HL-60/S4 treated with phorbol 12-myristate 13-acetate at 8.2 ng/mL for 4 days and 3 days (cell line): Measurements from ENCODE around the gene TRIP6.

ENCODE experiments used
- in situ Hi-C: fragments of 300-500 bp; cut with MboI; formaldehyde crosslinking; loops from 2 replicates; pipeline ENCODE4 v1.15.0; 2022; ENCODE audit warnings: low sequenced_read_pairs

The TRIP6 gene

DNA sequence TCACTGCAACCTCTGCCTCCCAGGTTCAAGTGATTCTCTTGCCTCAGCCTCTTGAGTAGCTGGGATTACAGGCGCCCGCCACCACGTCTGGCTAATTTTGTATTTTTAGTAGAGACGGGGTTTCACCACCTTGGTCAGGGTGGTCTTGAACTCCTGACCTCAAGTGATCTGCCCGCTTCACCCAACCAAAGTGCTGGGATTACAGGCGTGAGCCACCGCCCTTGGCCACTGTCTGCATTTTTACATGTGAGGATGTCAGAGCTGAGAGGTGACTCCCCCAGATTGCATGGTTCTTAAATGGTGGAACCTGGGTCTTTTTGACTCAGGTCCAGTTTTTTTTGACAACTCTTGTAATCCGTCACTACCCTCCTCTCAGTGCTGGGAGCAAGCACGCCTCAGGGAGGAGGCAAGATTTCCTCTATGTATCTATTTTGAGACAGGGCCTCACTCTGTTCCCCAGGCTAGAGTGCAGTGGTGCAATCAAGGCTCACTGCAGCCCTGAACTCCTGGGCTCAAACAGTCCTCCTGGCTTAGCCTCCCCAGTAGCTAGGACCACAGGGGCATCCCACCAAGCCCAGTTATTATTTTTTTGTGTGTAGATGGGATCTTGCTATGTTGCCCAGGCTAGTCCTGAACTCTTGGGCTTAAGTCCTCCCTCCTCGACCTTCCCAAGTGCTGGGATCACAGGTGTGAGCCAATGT is 6.6 kb downstream of the TRIP6 start:
- in situ Hi-C loops = no loop called here

DNA sequence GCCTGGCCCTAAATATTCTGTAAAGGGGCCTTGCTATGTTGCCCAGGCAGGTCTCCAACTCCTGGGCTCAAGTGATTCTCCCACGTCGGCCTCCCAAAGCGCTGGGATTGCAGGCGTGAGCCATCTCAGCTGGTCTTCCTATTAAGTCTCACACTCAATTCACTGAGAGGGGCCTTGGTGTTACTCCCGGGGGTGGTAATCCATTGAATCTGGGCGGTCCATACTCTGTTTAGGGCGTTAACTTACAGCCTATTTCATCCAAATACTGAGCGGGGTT is 7.1 kb downstream of the TRIP6 start:
- in situ Hi-C loops = no loop called here

DNA sequence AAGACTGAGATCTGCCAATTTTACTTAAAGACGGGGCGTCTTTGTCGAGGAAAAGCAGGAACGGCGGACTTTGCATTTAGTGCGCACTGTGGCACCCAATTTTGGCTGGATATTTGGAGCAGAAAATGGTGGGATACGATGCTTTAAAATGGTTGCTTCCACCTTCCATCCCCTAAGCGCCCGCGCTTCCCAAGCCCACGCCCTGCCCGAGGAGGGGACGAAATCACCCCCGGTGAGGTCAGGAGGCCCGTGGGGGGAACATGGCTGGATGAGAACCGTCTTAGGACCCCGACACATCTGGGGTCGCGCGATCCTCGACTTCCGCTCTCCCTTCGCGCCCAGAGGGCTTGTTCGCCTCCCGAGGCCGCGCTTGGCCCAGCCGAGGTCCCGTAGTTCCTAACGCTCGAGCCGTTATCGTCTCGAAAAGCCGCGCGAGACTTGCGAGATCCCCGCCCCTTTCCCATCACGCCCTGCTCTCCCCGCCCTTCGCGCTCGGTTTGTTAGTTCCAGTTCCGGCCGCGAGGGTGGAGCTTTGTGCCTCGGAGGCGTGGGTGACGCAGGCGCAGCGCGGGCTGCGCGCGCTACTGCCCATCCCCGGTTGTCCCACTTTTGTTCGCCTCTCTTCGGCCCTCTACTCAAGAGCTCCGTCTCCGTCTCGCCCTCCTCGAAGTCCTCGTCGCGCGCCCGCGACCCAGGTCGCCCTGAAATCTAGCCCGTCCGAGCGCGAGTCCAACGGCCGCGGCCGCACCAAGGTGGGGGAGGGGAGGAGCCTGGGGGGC is 7.6 kb downstream of the TRIP6 start, which contains the start of gene SRRT:
Gene SRRT, plus strand, starts transcription at position 527 of the 779 bp plus-strand sequence. CDS start 488 bp downstream, outside the sequence.
- in situ Hi-C loops = loop anchor here (25.0 kb wide), 1 partner anchor 413 kb away; no protein-coding TSS in a partner anchor

DNA sequence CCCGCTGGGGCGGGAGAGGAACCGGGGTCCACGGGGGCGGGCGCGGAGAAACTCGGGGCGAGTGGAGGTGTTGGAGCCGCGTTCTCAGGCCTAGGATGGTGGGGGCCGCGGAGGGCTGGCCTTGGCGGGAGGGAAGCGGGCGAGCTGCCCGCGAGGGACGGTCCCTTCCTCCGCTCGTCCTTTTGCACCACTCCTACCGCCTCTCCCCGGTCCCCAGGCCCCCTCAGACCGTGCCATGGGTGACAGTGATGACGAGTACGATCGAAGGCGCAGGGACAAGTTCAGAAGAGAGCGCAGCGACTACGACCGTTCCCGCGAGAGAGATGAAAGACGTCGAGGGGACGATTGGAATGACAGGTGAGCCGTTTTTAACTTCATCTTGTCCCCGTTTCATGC is 8.2 kb downstream of the TRIP6 start:
- in situ Hi-C loops = loop anchor here (25.0 kb wide), 1 partner anchor 412 kb away; no protein-coding TSS in a partner anchor

DNA sequence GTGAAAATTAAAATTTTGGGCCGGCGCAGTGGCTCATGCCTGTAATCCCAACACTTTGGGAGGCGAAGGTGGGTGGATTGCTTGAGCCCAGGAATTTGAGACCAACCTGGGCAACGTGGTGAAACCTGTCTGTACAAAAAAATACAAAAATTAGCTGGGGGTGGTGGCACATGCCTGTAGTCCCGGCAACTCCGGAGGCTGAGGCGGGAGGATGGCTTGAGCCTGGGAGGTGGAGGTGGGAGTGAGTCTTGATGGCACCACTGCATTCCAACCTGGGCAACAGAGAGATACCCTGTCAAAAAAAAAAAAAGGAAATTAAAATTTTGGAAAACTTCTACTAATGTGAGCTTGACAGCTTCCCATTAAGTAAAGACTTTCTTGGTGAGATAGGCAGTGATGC is 10.8 kb downstream of the TRIP6 start:
- in situ Hi-C loops = loop anchor here (25.0 kb wide), 1 partner anchor 409 kb away; no protein-coding TSS in a partner anchor

DNA sequence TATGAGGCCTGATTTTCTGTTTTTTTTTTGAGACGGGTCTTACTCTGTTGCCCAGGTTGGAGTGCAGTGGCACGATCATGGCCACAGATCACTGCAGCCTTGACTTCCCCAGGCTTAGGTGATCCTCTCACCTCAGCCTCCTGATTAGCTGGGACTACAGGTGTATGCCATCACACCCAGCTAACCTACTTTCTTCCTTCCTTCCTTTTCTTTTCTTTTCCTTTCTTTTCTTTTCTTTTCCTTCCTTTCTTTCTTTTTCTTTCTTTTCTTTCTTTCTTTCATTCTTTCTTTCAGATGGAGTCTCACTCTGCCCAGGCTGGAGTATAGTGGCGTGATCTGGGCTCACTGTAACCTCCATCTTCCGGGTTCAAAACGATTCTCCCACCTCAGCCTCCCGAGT is 11.5 kb downstream of the TRIP6 start:
- in situ Hi-C loops = loop anchor here (25.0 kb wide), 1 partner anchor 409 kb away; no protein-coding TSS in a partner anchor

DNA sequence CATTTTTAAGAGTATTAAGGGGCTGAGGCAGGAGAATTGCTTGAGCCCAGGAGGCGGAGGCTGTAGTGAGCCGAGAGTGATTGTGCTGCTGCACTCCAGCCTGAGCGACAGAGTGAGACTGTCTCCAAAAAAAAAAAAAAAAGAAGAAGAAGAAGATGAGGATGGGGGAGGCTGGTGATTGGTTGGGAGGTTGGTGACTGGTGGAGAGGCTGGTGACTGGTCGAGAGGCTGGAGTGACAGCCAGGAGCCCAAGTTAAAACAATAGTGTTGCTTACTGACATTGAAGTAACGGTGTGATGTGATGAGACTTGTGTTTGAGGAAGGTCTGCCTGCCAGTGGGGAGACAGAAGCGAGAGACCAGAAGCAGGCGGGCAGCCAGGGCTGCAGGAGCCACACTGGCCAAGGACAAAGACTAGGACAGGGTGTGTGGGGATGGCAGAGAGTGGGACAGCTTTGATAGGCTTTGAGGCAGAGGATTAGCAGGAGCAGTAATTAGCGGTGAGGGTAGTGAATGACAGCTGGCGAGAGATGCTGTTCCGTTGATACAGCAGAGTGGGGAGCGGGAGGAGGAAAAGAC is 12.6 kb downstream of the TRIP6 start:
- in situ Hi-C loops = loop anchor here (25.0 kb wide), 1 partner anchor 408 kb away; no protein-coding TSS in a partner anchor

DNA sequence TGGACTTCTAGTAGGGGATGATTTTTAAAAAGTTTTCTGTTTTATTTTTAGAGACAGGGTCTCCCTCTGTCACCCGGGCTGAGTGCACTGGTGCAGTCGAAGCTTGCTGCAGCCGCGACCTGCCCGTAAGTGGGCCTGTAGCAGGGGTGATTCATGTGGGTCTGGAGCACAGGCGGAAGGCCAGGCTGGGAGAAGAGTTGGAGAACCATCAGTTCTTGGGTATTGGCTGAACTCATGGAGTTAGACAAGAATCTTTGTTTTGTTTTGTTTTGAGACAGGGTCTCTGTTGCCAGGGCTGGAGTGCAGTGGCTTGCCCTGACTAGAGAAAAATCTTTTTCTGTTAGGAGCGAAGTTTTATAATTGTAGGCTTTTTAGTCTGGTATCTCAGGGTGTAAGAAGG is 13.5 kb downstream of the TRIP6 start:
- in situ Hi-C loops = loop anchor here (25.0 kb wide), 1 partner anchor 407 kb away; no protein-coding TSS in a partner anchor

DNA sequence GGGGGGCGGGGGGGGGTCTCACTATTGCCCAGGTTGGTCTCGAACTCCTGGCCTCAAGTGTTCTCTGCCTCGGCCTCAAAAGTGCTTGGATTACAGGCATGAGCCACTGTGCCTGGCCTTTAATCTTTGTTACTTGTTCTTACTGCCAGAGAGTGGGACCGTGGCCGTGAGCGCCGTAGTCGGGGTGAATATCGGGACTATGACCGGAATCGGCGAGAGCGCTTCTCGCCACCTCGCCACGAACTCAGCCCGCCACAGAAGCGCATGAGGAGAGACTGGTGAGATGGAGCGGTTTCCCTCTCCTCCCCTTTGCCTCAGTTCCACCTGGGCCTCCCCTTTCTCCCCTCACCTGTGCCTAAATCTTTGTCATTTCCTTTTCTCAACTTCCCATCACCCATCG is 13.9 kb downstream of the TRIP6 start:
- in situ Hi-C loops = loop anchor here (25.0 kb wide), 1 partner anchor 406 kb away; no protein-coding TSS in a partner anchor

DNA sequence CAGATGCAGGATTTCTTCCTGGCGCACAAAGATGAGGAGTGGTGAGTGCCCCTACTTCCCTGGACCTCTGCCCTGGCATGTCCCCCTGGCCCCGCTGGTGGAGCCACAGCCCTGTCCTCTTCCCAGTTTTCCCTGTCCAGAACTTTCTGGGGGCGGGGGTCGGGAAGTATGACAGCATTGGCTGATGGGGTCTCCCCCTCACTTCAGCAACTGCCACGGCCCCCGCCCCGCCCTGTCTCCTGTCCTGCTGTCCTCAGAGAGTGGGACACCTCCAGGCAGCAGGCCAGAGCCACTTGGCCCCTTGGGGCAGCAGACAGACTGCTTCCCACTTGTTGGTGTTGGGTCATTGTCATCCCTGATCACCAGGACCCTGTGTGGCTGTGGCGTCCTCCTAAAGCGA is 15.0 kb downstream of the TRIP6 start:
- in situ Hi-C loops = loop anchor here (25.0 kb wide), 1 partner anchor 405 kb away; no protein-coding TSS in a partner anchor

DNA sequence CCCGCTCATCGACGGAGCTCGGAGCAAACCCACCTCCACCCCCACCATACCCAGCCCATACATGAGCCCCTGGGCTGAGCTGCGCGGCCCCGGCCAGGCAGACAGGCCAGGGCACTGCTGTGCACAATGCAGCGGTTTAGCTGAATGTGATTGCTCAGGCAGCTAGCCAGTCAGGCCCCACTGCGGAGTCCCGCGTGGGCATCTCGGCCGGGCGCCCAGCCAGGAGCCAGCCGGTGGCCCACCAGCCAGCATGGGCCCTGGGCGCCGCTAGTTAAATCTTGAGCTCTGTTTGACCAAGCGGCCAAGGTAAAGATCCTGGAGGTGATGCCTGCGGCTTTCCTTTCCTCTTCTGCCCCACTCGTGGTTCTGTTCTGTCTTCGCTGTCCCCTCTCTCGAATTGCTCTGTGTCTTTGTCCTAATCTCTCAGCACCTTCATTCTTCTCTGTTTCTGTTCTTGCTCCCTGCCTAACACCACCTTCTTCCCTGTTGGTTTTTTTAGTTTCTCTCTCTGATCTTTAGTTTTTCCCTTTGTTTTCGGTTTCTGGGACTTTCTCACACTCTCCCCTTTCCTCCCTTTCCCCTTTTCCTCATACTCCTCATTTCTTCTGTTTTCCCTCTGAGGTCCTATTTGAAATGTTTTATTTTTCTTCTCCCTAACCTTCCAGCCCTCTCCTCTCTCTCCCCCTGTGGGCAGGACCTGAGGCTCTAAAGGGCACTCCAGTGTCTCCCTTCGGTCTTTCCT is 15.8 kb downstream of the TRIP6 start:
- in situ Hi-C loops = loop anchor here (25.0 kb wide), 1 partner anchor 404 kb away; no protein-coding TSS in a partner anchor

DNA sequence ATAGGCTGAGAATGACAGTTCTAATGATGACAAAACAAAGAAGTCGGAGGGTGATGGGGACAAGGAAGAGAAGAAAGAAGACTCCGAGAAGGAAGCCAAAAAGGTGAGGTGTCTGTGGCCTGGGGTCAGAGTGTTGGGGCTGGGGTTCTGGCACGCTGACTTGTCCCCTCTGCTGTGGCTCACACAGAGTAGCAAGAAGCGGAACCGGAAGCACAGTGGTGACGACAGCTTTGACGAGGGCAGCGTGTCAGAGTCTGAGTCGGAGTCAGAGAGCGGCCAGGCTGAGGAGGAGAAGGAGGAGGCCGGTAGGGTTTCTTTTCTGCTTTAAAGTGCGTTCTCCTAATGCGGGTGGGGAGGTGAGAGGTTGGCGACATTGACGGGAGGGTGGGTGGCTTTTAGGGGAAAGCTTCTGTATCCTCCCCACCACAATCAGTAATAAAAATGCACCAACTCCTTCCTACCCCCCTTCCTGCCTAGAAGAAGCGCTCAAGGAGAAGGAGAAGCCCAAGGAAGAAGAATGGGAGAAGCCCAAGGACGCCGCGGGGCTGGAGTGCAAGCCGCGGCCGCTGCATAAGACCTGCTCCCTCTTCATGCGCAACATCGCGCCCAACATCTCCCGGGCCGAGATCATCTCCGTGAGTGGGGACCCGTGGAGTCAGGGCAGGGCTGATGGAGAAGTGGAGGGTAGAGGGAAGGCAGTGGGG is 17.7 kb downstream of the TRIP6 start:
- in situ Hi-C loops = loop anchor here (25.0 kb wide), 1 partner anchor 402 kb away; no protein-coding TSS in a partner anchor

DNA sequence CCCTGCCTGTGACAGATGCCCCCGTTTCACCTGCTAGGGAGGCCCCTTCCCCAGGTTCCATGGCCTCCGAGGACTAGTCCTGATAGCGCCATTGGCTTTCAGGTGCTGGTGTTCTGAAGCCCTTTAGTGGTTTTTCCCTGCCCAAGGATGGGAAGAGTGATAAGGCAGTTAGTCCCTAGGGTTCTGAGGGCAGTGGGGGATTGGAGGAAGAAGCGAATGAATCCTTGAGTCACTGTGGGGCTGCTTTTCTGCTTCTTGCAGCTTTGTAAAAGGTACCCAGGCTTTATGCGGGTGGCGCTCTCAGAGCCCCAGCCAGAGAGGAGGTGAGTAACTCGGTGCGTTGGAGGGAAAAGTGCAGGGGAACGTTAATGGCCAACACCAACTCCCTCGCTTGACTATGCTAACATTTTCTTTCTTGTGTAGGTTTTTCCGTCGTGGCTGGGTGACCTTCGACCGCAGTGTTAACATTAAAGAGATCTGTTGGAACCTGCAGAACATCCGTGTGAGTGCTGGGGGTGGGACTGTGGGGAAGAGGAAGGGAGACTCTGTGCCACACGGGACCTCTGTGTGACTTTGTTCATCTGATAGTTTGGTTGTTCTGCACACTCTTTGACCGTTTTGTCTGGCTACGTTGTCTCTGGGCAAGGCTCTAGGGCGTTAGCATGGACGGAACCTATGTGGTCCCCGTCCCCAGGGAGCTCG is 18.4 kb downstream of the TRIP6 start:
- in situ Hi-C loops = loop anchor here (25.0 kb wide), 1 partner anchor 402 kb away; no protein-coding TSS in a partner anchor

DNA sequence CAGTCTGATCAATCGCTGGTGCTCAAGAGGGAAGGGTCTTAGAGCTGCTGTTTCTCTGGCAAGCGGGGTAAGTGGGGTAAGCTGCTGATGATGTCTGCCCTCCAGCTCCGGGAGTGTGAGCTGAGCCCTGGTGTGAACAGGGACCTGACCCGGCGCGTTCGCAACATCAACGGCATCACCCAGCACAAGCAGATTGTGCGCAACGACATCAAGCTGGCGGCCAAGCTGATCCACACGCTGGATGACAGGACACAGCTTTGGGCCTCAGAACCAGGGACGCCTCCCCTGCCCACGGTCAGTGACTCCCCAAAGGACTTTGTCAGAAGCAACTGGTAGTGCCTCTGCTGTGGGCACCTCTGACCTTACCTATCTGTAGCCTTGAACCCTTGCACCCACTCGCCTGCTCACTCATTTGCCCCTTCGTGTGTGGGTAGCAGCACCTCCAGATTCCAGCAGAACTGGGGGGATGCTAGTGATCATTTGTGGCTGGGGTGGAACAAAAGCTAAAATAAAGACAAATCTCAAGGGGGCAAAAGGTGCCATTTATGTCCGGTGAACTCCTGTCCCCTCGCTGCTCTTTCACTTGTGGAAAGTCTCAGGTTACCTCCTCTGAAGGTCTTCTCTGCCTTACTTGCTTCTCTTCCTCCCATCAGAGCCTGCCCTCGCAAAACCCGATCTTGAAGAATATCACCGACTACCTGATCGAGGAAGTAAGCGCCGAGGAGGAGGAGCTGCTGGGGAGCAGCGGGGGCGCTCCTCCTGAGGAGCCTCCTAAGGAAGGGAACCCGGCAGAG is 19.2 kb downstream of the TRIP6 start:
- in situ Hi-C loops = loop anchor here (25.0 kb wide), 1 partner anchor 401 kb away; no protein-coding TSS in a partner anchor

DNA sequence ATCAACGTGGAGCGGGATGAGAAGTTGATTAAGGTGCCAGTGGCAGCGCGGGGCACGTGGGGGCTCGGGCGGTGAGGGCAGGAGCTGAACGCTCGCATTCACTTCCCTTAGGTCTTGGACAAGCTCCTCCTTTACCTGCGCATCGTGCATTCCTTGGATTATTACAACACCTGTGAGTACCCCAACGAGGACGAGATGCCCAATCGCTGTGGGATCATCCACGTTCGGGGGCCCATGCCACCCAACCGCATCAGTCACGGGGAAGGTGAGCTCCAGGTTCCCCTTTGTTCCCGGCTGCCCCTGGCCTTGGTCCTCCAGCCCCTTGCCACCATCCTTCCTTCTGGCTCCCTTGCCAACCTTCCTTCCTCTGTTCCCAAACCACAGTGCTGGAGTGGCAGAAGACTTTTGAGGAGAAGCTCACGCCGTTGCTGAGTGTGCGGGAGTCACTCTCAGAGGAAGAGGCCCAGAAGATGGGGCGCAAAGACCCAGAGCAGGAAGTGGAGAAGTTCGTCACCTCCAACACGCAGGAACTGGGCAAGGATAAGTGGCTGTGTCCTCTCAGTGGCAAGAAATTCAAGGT is 19.8 kb downstream of the TRIP6 start:
- in situ Hi-C loops = loop anchor here (25.0 kb wide), 1 partner anchor 400 kb away; no protein-coding TSS in a partner anchor

DNA sequence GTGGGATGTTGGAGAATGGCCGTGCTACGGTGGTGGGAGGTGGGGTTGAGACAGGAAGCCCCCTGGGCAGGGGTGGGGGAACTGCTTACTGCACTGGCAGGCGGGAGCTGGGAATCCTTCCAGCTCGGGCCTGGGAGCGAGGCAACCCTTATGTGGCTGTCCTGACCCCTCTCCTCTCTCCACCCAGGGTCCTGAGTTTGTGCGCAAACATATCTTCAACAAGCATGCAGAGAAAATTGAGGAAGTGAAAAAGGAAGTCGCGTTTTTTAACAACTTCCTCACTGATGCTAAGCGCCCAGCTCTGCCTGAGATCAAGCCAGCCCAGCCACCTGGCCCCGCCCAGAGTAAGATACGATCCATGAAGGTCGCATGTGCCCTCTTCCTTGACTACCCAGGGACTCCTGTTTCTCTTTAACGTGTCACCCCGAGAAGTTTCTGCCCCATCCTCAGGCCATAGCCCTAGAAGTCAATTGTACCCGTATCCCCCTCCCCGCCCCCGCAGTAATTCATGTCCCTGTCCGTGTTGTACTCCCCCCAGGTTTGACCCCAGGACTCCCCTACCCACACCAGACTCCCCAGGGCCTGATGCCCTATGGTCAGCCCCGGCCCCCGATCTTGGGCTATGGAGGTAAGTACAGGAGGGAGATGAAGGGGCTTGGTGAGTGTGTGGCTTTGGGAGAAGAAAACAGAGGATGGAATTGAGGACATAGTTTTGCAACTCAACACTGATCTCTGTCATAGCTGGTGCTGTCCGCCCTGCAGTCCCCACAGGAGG is 20.5 kb downstream of the TRIP6 start:
- in situ Hi-C loops = loop anchor here (25.0 kb wide), 1 partner anchor 400 kb away; no protein-coding TSS in a partner anchor

DNA sequence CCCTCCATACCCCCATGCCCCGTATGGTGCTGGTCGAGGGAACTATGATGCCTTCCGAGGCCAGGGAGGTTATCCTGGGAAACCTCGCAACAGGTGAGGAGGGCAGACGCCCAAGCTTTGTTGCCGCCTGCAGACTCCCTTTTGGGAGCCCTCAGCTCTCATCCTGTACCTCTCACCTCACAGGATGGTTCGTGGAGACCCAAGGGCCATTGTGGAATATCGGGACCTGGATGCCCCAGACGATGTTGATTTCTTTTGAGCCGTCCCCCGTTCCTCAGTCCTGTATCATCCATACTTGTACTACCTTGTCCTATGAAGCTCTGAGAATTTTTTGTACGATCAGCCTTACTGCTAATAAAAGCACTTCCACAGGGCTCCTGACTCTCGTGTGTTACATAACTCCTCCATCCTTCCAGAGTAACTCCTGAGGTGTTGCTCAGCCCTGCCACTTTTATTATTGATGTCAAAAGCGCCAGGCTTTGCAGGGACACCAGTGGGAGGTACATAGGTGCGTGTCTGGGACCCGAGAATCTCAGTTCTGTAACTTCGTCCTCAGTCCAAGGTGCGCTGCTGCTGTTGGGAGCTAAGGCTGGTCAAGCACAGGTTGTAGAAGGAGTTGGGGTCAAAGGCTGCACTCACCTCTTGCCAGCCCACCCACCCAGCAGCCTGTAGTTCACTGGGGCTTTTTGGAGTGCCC is 21.3 kb downstream of the TRIP6 start:
- in situ Hi-C loops = loop anchor here (25.0 kb wide), 1 partner anchor 399 kb away; no protein-coding TSS in a partner anchor
